ENCODE measurements around the gene CCDC191.

The CCDC191 gene

GRCh38 chr3:113952921-113953320, 103.4 kb downstream of the CCDC191 start:
- Histone ChIP-seq H3K27ac (ENCODE audit: low read depth, low read length) (no peak overlapping the region), H3K27me3 (ENCODE audit: control insufficient read depth in 1 of 2, insufficient read depth in 2 of 2, low read length in 2 of 2) (no peaks in the 10 kb centered on the region), H3K4me1 (ENCODE audit: insufficient read depth, low read length) (peaks cover 5% of the 10 kb centered on the region), H3K4me3 (ENCODE audit: low read depth in 1 of 2, low read length in 2 of 2) (no peak overlapping the region), H3K9me3 (ENCODE audit: low read length) (no peaks in the 10 kb centered on the region), H3K9ac (ENCODE audit: low read length) (no peak overlapping the region), H3K36me3 (ENCODE audit: insufficient read depth, low read length) (no peaks in the 10 kb centered on the region)

- H3K4me1 ChIP-seq (ENCODE audit: insufficient read depth, low read length), result peaks cover 5% of the 10 kb centered on the region
- H3K27me3 ChIP-seq (ENCODE audit: control insufficient read depth in 1 of 2, insufficient read depth in 2 of 2, low read length in 2 of 2), result no peaks in the 10 kb centered on the region
- H3K9me3 ChIP-seq (ENCODE audit: low read length), result no peaks in the 10 kb centered on the region
- H3K36me3 ChIP-seq (ENCODE audit: insufficient read depth, low read length), result no peaks in the 10 kb centered on the region
- H3K27ac ChIP-seq (ENCODE audit: low read depth, low read length), result no peak overlapping the region
- peak overlapping the region; percentile 52 to 61 for H3K4me3 ChIP-seq (ENCODE audit: low read depth in 1 of 2, low read length in 2 of 2)
- H3K9ac ChIP-seq (ENCODE audit: low read length), result no peak overlapping the region
Measured at GRCh38 chr3:113948015-113948917, 108.1 kb downstream of the CCDC191 start.

- no peak within 1 kb of the TSS for H3K9ac ChIP-seq (ENCODE audit: low read length)
- H3K36me3 ChIP-seq (ENCODE audit: insufficient read depth, low read length), result no peaks in the 10 kb centered on the region
- no peaks in the 10 kb centered on the region for H3K27me3 ChIP-seq (ENCODE audit: control insufficient read depth in 1 of 2, insufficient read depth in 2 of 2, low read length in 2 of 2)
- peak within 1 kb of the TSS; percentile 52 to 62 for H3K4me3 ChIP-seq (ENCODE audit: low read depth in 1 of 2, low read length in 2 of 2)
- H3K4me1 ChIP-seq (ENCODE audit: insufficient read depth, low read length), result peaks cover 5% of the 10 kb centered on the region
- no peaks in the 10 kb centered on the region for H3K9me3 ChIP-seq (ENCODE audit: low read length)
- peak within 1 kb of the TSS; percentile 6 for H3K27ac ChIP-seq (ENCODE audit: low read depth, low read length)
Measured at GRCh38 chr3:113947372-113948014, 108.8 kb downstream of the CCDC191 start, which contains the start of gene ZDHHC23. ZDHHC23 (plus strand) TSS chr3:113948013; CDS start chr3:113948803, 790 bp downstream.

- Histone ChIP-seq H3K9ac (ENCODE audit: low read length) (no peak overlapping the region), H3K36me3 (ENCODE audit: insufficient read depth, low read length) (no peaks in the 10 kb centered on the region), H3K9me3 (ENCODE audit: low read length) (no peaks in the 10 kb centered on the region), H3K4me3 (ENCODE audit: low read depth in 1 of 2, low read length in 2 of 2) (no peak overlapping the region), H3K4me1 (ENCODE audit: insufficient read depth, low read length) (peaks cover 5% of the 10 kb centered on the region), H3K27ac (ENCODE audit: low read depth, low read length) (no peak overlapping the region), H3K27me3 (ENCODE audit: control insufficient read depth in 1 of 2, insufficient read depth in 2 of 2, low read length in 2 of 2) (no peaks in the 10 kb centered on the region)
Measured at GRCh38 chr3:113946831-113947230, 109.5 kb downstream of the CCDC191 start.

- no peaks in the 10 kb centered on the region for H3K36me3 ChIP-seq (ENCODE audit: insufficient read depth, low read length)
- no peak overlapping the region for H3K27ac ChIP-seq (ENCODE audit: low read depth, low read length)
- H3K27me3 ChIP-seq (ENCODE audit: control insufficient read depth in 1 of 2, insufficient read depth in 2 of 2, low read length in 2 of 2), result no peaks in the 10 kb centered on the region
- no peaks in the 10 kb centered on the region for H3K9me3 ChIP-seq (ENCODE audit: low read length)
- no peak overlapping the region for H3K4me3 ChIP-seq (ENCODE audit: low read depth in 1 of 2, low read length in 2 of 2)
- no peak overlapping the region for H3K9ac ChIP-seq (ENCODE audit: low read length)
- H3K4me1 ChIP-seq (ENCODE audit: insufficient read depth, low read length), result no peaks in the 10 kb centered on the region
Measured at GRCh38 chr3:113927556-113927955, 128.8 kb downstream of the CCDC191 start.

GRCh38 chr3:113914646-113915045, 141.7 kb downstream of the CCDC191 start:
- no peak overlapping the region for H3K27ac ChIP-seq (ENCODE audit: low read depth, low read length)
- H3K36me3 ChIP-seq (ENCODE audit: insufficient read depth, low read length), result no peaks in the 10 kb centered on the region
- no peak overlapping the region for H3K4me3 ChIP-seq (ENCODE audit: low read depth in 1 of 2, low read length in 2 of 2)
- H3K9ac ChIP-seq (ENCODE audit: low read length), result no peak overlapping the region
- H3K4me1 ChIP-seq (ENCODE audit: insufficient read depth, low read length), result no peaks in the 10 kb centered on the region
- H3K9me3 ChIP-seq (ENCODE audit: low read length), result no peaks in the 10 kb centered on the region
- H3K27me3 ChIP-seq (ENCODE audit: control insufficient read depth in 1 of 2, insufficient read depth in 2 of 2, low read length in 2 of 2), result no peaks in the 10 kb centered on the region
